ENCODE measurements around the gene S100A2.

The S100A2 gene

DNA sequence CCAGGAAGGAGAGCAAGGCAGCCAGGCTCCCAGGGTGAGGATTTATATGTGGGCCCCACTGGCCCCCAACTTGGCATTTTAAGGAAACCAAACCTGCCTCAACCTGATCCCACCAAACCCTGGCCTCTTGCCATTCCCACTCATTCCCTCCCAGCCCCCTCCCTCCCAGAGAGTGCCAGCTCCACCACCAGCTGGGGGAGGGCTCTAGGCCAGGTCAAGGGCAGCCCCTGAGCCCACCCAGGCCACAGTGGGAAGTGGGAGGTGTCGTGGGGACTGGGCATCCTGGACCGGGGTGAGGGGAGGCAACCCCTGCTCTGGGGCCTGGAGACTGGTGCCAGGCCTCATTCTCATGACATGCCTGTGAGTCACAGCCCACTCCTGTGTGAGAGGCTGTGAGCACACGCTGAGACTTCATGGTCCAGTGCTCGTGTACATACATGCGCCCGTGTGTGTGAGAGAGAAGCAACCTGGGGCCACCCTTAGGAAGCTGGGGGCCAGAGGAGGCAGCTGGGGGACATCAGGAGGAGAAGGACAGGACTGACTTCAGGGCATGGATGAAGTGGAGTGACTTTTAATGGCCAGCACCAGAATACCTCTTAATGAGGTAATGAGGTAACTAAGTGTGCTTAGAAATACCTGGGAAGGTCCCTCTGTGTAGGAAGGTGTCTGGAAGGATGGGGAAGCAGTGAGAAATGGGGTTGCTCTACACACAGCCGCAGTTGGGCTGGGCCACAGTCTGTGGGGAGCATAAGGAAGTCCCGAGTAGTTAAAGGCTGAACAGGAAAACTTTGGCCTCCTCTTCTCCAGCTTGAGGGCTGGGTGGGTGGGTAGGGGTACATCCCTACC lies at the start of gene S100A2:
Gene S100A2 (minus strand): TSS at position 316 of the 846 bp plus-strand sequence. CDS start 1,967 bp downstream, outside the sequence.
- peak; percentile 84 for DNase-seq (ENCODE audit: low read depth)
- TF ChIP-seq, protein P1, sequence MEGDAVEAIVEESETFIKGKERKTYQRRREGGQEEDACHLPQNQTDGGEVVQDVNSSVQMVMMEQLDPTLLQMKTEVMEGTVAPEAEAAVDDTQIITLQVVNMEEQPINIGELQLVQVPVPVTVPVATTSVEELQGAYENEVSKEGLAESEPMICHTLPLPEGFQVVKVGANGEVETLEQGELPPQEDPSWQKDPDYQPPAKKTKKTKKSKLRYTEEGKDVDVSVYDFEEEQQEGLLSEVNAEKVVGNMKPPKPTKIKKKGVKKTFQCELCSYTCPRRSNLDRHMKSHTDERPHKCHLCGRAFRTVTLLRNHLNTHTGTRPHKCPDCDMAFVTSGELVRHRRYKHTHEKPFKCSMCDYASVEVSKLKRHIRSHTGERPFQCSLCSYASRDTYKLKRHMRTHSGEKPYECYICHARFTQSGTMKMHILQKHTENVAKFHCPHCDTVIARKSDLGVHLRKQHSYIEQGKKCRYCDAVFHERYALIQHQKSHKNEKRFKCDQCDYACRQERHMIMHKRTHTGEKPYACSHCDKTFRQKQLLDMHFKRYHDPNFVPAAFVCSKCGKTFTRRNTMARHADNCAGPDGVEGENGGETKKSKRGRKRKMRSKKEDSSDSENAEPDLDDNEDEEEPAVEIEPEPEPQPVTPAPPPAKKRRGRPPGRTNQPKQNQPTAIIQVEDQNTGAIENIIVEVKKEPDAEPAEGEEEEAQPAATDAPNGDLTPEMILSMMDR (IDR thresholded peaks at IDR 0.05; ENCODE audit: low read length, missing control alignments): no peak
- H3K4me3 ChIP-seq (replicated peaks; ENCODE audit: low read depth, low read length): no peak within 1 kb of the TSS

DNA sequence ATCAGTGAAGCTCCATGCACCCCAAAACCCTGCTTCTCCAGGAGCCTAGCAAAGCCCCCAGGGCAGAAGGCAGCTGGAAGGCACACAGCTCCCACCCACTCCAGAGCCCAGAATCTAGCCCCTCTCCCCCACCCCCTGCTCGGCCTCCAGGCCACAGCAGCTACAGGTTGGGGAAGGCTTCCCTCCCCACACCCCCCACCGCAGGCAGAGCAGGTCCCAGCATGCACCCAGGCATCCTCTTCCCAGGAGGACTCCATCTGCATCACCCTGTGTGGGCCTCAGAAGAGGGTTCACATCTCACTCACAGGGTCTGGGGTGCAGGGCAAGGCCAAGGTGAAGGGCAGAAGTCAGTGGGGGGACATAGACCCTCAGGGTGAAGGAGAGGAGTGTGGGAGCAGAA lies 49.8 kb upstream of the S100A2 start:
- TF ChIP-seq, protein P1 (IDR thresholded peaks at IDR 0.05; ENCODE audit: low read length, missing control alignments): no peak
- no peak overlapping the region for H3K4me3 ChIP-seq (replicated peaks; ENCODE audit: low read depth, low read length)
- DNase-seq (ENCODE audit: low read depth): no peak

DNA sequence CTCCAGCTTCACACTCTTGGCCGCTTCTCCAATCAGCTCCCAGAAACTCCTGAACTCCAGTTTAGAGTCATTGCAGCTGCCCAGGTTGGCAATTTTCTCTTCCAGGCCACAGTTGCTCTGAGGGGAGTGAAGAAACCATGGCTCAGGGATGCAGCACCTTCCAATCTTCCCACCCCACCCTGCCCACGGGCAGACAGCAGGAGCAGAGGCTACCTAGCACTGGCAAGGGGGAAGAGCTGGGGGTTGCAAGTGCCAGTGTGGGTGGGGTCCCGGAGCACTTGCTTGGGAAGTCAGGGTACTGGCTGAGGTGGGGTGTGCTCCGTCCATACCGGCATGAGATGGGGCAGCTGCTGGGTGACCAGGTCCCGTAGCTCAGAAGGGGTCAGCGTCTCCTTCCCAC lies 49.3 kb upstream of the S100A2 start:
- no peak overlapping the region for H3K4me3 ChIP-seq (replicated peaks; ENCODE audit: low read depth, low read length)
- TF ChIP-seq, protein P1 (IDR thresholded peaks at IDR 0.05; ENCODE audit: low read length, missing control alignments): no peak
- DNase-seq (ENCODE audit: low read depth): no peak

DNA sequence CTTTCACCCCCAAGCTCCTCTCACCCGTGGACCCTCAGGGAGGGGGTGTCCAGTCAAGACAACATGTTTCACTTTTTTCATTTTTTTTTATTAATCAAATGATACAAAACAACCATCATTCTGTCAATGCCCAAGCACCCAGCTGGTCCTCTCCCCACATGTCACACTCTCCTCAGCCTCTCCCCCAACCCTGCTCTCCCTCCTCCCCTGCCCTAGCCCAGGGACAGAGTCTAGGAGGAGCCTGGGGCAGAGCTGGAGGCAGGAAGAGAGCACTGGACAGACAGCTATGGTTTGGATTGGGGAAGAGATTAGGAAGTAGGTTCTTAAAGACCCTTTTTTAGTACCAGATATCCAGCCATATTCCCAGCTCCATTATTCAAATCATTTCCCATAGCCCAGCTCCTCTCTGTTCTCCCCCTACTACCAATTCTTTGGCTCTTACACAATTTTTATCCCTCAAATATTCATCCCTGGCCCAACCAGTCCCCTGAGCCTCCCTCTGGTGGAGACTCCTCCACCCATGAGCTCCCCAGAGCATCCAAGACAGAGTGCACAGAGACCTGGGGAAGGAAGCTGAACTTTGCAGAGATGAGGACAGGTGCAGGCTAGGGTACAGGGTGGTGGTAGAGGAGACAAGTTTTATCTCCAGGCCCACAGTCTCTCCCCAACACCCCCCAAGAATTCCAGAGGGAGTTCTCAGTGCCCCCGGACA lies 48.7 kb upstream of the S100A2 start:
- no peak for DNase-seq (ENCODE audit: low read depth)
- no peak overlapping the region for H3K4me3 ChIP-seq (replicated peaks; ENCODE audit: low read depth, low read length)
- TF ChIP-seq, protein P1 (IDR thresholded peaks at IDR 0.05; ENCODE audit: low read length, missing control alignments): peak; percentile 14

DNA sequence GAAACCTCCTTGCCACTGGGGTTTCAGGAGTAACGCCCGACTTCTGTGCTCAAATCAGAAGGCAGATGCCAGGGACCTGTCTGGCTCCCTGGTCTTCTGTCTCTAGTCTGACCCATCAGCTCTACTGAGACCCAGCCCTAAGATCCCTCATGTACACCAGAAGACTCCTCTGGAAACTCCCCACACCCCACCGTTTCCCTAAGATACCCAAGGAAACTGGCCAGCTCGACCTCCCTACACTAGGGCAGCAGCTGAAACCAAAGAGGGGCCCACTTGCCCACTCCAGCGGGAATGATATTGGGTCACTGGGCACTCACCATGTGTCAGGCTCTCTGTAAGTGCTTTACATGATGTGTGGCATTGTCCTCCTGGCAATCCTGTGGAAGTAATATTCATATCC lies 47.8 kb upstream of the S100A2 start:
- H3K4me3 ChIP-seq (replicated peaks; ENCODE audit: low read depth, low read length): peak overlapping the region; percentile 90
- TF ChIP-seq, protein P1 (IDR thresholded peaks at IDR 0.05; ENCODE audit: low read length, missing control alignments): no peak
- DNase-seq (ENCODE audit: low read depth): no peak

DNA sequence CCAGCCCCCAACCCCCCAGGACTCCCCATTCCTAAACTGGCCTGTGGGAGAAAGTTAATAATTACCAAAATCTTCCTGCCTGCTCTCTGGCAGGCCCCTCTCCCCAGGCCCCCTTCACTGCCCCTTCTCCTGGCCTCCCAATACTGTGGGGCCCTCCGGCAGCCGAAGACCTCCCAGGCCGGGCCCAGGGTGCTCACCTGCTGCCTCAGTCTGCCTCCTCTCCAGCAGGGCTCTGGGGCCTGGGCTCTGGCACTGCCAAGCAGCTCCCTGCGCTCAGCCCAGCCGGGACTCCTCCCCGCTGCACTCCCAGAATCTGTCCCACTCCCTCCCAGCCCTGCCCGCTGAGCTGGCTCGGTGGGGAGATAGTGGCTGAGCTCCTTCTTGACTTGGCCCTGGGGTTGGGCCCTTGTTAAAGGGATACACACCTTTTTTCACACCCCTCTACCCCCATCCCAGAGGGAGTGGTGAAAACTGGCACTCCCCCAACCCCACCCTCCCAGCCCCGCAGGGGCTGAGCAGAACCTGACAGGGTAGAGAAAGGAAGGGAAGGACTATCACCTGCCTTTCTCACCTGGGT lies 47.2 kb upstream of the S100A2 start, which contains the start of gene S100A16:
Gene S100A16 (minus strand): TSS at position 383 of the 577 bp plus-strand sequence. CDS start 4,986 bp downstream, outside the sequence.
- H3K4me3 ChIP-seq (replicated peaks; ENCODE audit: low read depth, low read length): peak within 1 kb of the TSS; percentile 90

More for the DNA sequence above, 47.2 kb upstream of the S100A2 start, which contains the start of gene S100A16:
- TF ChIP-seq, protein P1 (IDR thresholded peaks at IDR 0.05; ENCODE audit: low read length, missing control alignments): no peak
- peak; percentile 73 for DNase-seq (ENCODE audit: low read depth)
